CD4-positive, alpha-beta T cell treated with Interleukin-12 subunit alpha and Interleukin-12 subunit beta, for 1 hour (primary cell): ENCODE results near the gene NPDC1.

Experiments
- DNase-seq: peaks from one replicate; pipeline ENCODE4 v3.0.0-alpha.2; 2020

The NPDC1 gene

DNA sequence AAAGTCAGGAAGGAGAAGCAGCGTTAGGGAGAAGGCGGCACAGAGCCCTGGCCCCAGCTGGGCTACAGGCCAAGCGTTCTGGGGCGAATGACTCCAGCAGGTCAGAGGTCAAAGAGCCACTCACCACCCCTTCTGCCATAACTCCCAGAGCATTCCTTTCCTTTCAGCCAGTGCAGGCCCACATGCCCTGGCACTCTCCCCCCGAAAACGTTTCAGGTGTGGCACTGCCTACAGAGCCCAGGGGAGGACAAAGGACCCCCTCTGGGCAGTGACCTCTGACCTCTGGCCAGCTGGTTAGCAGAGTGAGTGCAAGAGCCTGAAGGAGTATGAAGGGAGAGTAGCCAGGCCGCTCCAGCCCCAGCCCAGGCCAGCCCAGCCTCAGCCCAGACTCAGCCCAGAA lies 22.8 kb downstream of the NPDC1 start:
- DNase-seq, result no peak

DNA sequence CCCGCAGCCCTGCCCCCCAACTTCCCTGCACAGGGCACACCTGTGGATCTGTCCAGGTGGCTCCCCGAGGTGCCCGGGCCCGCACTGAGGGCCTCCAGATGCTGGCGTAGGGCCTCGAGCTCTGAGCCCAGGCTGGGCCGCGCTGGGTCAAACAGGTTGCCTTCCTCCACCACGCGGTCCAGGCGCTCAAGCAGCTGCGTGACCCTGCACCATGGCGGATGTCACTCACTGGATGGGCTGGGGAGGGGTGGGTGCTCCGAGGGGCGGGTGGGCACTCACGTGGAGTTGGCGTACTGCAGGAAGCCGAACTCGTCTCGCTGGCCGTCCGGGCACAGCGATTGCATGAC lies 23.3 kb downstream of the NPDC1 start:
- DNase-seq, result no peak

DNA sequence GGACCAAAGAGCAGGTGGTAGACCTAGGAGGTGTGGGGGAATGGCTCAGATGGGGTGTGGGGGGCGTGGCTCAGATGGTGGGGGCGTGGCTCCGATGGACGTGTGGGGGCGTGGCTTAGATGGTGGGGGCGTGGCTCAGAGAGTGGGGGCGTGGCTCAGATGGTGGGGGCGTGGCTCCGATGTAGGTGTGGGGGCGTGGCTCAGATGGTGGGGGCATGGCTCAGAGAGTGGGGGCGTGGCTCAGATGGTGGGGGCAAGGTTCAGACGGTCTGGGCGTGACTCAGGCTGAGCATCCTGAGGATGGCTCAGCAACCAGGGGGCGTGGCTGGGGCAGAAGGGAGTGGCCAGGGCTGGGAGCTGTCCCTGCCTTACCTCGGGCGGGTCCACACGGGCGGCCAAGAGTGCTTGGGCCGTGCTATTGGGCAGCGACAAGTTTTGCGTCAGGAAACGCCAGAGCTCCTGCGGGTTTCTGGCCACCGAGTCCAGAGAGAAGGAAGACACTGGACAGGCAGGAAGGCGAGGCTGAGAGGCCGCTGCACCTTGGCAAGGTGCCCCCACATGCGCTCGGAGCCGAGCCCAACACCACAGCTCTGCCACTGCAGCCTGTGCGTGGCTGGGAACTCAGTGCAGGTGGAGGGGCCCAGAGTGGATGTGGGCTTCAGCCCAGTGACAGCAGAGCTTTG lies 23.9 kb downstream of the NPDC1 start:
- DNase-seq, result peak; percentile 76

DNA sequence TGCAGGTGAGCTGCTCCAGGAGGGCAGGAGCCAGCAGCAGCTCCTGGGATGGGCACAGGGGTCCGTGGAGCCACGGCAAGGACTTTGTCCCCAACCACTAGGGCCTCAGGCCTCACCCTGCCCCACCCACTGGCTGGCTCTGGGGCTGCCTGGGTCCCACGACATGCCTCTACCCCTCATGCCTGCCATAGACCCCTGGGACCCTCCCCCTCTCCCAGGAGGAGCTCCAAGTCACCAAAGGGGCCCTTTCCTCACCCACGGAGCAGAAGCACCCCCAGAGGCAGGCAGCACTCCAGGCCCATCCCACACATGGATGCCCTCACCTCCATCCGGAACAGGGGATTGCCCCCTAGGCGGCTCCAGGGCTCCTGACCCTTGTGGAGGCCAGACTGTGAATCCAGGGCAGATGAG lies 24.4 kb downstream of the NPDC1 start:
- no peak for DNase-seq

DNA sequence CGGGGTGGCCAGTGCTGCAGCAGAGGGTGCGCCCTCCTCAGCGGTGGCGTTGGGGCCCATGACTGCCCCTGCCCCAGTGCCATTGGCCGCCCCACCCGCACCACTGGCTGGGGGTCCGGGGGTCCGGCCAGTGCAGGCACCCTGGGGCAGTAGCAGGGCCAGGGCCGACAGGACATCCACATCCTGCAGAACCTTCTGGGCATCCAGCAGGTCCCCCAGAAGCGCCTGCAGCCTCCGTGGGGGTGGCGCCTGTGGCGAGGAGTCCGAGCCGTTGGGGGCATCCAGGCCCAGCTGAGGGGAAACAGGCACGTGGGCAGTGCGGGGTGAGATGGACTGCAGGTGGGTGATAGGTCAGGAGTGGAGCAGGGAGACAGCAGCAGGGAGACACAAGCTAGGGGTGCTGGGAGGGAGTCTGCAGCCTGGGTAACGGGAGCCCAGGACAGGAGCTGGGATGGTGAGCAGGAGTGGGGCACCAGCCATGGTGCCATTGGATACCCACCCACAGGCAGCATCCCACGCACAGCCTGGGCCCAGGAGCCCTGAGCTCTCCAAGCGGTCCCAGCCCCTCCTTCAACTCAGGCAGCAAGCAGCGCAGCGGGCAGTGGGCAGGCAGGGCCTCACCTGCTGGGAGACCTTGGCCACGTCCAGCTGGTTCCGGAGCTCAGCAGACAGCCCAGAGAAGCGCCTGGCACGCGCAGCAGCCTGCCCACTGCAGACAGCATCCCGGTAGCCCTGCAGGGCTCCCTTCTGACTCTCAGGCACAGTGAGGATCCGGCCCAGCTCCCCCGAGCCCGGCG lies 25.0 kb downstream of the NPDC1 start:
- DNase-seq, result no peak

DNA sequence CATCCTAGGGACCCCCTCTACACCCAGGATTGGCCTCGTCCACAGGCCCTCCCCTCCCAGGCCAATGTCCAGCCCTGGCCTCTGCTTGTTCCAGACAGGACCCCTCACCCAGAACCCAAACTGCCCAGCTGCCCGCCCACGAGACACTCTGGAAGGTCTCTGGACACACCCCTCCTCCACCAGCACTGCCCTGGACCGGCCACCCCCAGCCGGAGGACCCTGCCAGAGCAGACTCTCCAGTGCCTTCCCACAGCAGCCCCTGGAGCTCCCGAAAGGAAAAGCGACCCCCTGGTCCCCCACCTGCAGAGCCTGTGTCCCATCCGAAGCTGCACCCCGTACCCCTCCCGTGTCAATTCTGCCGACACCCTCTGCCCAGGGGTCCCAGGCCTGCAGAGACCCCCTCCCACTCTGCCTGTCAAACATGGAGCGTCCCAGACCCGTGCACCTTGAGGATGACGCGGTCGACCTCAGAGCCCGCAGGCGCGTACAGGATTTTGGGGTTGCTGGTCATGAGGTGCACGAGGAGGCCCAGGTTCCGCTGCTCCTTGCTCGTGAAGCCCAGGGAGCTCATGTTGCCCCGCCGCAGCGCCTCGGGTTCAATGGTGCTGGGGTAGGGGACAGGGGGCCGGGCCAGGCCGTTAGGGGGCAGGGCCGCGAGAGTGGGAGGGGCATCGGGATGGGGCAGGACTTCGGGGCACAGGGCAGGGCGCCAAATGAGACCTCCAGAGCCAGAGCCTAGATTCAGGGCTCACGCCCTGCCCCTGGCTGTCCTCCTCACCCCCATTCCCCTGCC lies 25.9 kb downstream of the NPDC1 start:
- no peak for DNase-seq

DNA sequence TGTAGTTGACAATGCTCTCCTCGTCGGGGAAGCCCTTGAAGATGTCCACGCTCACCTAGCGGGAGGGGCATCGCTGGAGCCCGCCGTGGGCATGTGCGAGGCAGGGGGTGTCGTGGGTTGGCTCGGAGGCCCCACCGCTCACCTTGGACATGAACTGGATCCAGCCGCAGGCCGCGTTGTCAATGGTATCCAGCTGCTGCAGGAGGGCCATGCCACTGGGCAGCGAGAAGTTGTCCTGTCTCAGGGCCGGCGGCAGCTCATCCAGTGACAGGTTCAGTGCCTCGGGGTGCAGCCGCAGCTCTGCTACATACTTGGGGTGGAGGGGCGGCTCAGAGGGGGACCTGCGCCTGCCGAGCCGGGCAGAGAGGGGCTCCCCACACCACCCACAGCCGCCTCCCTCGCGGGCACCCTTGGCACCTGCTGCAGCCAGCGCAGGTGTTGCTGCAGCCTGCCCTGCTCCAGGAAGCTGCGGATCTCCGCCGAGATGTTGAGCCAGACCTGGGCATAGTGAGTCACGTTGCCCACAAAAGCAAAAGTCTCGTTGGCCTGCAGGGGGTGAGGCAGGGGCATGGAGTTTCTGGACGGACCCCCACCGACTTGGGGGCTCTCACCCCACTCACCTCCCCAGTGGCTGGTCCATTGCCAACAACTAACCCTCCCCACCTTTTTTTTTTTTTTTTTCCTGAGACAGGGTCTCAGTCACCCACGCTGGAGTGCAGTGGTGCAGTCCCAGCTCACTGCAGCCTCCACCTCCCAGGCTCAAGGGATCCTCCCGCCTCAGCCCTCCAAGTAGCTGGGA lies 27.0 kb downstream of the NPDC1 start:
- no peak for DNase-seq

DNA sequence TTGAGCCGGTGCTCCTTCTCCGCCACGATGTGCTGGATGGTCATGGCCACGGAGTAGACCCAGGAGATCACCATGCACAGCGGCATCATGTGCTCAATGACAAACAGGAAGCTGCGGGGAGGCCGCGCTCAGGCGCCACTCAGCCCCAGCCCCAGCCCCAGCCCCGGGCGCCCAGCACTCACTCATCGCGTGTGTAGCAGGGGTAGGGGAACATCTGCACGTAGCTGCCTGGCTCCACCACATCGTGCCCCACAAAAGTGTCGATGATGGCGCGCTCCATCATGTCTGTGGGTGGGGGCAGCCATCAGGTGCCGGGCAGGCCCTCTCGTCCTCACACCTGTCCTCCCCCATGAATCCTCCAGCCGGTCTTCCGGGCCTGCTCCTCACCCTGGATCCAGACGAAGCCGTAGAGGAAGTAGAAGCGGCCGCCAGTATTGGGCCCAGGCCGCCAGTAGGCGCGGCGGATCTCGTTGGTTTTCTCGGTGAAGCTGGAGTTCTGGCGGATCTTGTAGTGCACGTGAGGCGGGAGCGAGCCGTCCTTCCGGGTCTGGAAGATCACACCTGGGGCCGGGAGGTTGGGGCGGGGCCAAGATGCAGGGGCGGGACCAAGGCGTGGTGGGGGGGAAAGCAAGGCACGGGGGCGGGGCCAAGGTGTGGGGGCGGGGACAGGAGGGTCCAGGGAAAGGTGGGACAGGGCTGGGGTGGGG lies 28.0 kb downstream of the NPDC1 start:
- no peak for DNase-seq

DNA sequence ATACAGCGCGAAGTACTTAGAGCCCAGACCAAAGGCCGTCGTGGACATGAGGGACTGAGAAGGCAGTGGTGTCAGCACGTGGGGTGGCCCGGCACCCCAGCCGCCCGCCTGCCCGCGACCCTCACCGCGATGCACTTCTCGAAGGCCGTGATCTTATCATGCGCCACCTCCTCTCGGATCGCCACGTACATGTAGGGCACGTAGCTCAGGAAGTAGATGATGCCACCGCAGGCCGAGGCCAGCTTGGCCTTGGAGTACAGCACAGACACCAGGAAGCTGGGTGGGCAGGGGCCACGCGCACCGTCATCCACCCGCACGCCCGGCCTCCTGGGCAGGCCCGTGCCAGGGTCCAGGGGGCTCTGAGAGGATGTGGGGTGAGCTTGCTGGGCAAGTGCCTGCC lies 28.9 kb downstream of the NPDC1 start:
- DNase-seq, result no peak

DNA sequence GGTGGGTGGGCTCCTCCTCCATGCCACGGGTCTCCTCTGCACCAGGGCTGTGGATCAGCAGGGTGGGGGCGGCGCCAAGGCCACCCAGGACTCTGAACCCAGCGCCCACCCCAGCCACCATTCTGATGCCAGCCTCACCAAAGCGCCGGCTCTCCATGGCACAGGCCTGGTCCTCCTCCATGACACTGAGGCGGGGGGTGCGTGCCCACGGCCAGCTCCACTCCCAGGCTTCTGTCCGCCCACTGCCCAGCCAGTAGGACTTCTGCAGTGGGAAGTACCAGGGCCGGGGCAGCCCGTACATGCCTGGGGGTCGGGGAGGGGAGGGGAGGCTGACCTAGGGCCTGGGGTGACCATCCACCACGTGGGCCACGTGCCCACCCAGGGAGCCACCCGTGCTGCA lies 29.5 kb downstream of the NPDC1 start:
- DNase-seq, result no peak

DNA sequence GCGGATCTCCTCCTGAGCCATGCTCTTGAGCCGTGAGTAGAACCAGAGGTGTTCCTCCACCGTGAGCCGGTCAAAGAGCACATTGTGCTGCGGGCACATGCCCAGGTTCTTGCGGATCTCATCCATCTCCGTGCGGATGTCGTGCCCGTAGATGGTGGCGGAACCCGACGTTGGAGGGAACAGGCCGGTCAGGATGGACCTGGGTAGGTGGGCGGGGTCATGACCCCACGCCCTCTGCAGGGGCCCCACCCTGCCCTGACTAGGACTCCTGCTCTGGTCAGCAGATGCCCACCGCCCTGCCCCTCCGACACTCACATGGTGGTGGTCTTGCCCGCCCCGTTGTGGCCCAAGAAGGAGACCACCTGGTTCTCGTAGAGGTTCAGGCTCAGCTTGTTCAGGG lies 30.0 kb downstream of the NPDC1 start:
- no peak for DNase-seq

DNA sequence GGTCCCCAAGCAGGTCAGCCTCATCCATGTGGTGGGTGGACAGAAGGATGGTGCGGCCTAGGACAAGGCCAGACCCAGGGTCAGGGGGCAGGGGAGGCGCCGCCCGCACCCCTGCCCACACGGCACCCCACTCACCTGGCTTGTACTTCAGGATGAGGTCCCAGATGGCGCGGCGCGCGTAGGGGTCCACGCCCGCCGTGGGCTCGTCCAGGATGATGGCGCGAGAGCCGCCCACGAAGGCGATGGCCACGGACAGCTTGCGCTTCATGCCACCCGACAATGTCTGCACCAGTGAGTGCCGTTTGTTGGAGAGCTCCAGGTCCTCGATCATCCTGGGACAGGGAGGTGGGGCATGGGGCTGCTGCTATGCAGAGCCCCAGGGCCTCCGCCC lies 30.4 kb downstream of the NPDC1 start:
- DNase-seq, result no peak

DNA sequence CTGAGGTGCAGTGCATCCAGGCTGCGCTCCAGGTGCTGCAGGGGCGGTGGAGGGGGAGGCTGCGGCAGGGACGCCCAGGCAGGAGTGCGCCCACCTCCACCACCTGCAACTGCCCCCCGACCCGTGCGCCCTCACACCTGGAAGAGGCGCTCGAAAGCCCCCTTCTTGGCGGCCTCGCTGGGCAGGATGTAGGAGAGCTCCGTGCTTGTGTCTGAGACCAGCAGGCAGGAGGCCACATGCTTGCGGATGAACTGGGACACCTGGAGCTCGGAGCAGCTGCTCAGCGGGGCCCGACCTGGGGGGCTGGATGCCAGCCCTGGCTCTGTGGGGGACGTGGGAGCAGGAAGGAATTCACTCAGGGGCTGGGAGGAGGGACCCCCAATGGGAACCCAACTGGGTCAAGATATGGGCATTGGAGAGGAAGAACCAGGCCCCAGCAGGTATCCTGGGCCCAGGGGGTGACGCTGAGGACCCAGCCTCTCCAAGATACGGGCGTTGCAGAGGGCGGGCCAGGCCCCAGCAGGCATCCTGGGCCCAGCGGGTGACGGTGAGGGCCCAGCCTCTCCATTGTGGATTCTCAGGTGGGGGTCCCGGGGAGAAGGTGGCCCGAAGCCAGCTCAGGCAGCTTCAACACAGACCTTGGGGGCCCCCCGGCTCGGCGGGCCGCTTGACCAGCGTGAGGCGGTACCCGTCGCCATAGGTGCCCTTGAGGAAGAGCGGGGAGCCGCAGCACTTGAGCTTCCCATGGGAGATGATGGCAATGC lies 31.0 kb downstream of the NPDC1 start:
- no peak for DNase-seq

DNA sequence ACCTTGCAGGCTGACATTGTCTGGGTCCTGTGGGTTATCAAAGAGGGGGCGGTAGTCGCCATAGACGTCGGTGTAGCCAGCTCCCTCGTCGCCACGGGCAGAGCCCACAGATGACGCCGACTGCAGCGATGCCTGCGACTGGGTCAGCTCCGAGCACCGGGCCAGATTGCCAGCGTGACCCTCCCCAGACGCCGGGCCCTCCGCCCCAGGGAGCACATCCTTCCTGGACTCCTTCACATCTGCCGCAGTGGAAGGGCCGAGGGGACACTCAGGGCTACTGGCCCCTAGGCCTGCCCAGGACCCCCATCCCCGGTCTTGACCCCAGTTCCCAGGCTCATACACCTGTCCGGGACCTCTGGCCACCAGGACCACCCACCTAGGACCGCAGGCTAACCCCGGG lies 31.8 kb downstream of the NPDC1 start:
- DNase-seq, result no peak

DNA sequence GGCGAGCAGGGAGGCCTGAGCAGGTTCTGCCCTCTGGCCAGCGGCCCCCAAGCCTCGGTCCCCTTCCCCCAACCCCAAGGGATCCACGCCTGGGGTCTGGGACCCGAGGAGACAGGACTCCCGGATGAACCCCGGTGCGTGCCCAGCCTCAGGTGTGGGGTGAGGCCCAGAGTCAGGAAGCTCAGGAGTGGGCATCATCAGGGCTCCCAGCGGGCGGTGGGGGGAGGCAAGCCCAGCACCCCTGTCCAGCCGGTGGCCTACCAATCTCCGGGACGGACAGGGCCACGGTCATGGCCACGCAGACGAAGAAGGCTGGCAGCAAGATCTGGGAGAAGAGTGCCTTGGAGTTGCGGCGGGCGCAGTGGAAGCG lies 32.4 kb downstream of the NPDC1 start:
- DNase-seq, result no peak

DNA sequence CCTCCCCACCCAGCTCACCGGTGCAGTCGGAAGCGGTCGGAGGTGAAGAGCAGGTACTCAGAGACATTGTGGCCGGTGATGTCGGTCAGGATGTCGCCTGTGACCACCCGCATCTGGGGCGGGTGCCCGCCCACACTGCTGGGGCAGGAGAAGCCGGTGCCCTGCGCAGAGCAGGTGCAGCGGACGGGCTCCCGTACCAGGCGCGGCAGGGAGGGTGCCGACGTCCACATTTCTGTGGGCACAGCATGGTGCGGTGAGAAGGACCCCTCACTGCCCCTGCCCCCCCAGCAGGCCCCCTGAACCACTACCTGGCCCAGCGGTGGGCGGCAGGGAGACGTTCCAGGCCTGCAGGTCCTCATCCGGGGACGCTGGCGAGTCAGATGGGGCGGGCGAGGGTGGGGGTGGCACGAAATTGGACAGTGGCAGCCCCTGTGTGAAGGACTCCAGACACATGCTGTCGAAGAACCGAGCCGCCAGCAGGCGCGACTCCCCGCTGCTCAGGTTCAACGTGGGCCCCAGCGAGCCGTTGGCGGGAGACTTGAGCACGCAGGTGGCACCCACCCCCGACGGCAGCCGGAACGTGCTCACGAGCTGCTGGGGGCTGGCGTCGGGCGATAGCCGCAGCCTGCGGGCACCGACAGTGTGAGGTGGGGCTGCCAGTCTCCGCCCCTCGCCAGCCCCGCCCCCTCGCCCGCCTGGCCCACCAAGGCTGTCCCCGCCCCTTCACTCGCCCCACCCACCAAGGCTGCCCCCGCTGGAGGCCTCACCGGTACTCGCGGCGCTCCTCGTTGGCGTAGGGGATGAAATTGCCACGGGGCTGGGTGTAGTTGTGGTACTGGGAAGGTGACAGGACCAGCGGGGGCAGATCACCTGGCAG lies 33.0 kb downstream of the NPDC1 start:
- DNase-seq, result no peak

DNA sequence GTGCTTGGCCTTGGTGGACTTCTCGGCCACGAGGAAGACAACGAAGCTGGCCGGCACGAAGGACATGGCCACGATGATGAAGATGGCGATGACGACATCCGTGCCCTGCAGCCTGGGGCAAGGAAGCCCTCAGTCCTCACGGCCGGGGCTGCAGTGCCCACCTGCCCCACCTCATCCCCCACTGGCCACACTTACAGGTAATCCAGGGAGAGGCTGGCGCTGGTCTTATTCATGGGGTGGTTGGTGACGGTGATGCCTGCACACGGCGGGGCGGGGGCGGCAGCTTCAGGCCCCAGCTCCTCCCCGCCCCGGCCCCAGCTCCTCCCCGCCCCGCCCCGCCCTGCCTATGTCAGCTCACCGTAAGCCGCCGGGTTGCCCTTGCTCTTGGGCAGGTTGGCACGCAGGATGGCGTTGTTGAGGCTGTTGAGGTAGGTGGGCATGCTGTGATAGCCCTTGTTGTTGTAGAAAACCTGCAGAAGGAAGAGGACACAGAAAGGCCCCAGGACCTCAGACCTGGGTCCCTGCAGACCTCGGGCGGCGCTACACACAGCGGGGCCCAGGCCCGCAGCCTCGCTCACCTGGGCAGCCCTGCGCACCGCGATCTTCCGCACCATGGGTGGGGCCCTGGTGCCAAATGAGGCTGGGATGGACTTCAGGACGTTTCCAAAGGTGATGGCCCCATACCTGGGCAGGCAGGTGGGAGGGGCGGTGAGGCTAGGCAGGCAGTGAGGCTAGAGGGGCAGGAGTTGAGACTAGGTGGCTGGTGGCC lies 33.9 kb downstream of the NPDC1 start:
- no peak for DNase-seq

DNA sequence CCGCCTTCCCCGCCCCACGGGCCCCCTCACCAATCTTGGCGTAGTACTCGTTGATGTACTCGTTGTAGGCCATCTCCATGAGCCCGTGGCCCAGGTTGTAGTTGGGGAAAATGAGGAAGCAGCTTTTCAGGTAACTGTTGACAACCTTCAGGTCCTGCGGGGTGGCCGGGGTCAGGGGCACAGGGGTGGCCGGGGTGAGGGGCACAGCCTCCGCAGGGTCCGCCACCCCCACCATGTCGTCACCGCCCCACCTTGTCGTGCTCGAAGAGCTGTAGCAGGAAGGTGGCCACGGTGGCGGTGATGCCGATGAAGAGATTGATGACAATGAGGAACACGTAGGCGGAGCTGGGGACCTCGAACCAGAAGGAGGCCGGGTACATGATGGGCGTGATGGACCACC lies 34.8 kb downstream of the NPDC1 start:
- DNase-seq, result no peak

DNA sequence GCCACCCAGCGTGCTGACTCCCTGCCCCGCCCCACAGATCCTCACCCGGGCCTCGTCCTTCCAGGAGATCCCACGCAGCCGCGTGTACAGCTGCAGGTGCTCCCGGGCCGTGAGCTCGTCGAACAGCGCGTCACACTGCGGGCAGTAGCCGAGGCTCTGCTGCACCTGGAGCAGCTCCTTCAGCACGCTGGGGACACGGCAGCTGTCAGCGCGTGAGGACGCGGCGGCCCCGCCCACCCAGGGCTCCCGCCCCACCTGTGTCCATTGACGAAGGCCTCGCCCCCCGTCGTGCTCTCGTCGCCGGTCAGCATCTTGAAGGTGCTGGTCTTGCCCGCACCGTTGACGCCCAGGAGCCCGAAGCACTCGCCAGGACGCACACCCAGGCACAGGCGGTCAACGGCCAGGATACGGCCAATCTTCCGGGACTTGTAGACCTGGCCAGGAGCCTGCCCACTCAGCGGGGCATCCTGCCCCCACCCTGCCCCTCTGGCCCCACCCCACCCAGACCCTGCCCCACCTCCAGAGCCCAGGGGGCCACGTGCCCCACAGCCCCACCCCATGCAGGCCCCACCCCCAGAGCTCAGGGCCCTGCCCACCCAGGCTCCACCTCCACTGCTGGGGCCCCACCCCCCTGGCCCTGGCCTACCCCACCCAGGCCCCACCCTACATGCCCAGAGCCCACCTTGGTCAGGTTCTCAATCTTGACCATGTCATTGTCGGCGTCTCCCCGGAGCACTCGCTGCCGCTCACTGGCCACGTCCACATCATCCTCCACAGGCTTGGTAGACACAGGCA lies 35.8 kb downstream of the NPDC1 start:
- no peak for DNase-seq
